H1 (cell line): Measurements from ENCODE around the gene PRR19. TPM values are rescaled to one million over a fixed set of nuclear protein-coding genes. Genes with fewer than 3 reads are reported as not detected.
A peak's percentile ranks its signal among the peaks of the same experiment; 100 is the strongest.

ENCODE experiments used
- CTCF ChIA-PET: fragments of 300-600 bp; sonication (Branson Sonifier 250); formaldehyde crosslinking; loops from one replicate; lab custom pipeline; 2021; ENCODE audit not compliant: partially characterized antibody; lab: Charles Lee
- POLR2A ChIA-PET: fragments of 300-600 bp; sonication (Branson Sonifier 250); formaldehyde crosslinking; loops from one replicate; lab custom pipeline; 2021; ENCODE audit warnings: inconsistent platforms; ENCODE audit not compliant: partially characterized antibody; lab: Charles Lee
- DNase-seq, 2 experiments: peaks; one replicate each; pipeline versions ENCODE4 v3.0.0 to v3.0.0-alpha.2; 2010 to 2022; ENCODE audit warnings: low spot score in 2 of 2, low read depth in 1 of 2, mixed read lengths in 1 of 2
- FAIRE-seq: peaks from 2 replicates; lab custom pipeline; 2011; peaks lifted over from hg19 to GRCh38; lab: Jason Lieb, UNC
- H2AFZ ChIP-seq: 2 replicates; pipeline ENCODE4 v1.8.1; 2012; ENCODE audit warnings: low read length, inconsistent platforms
- H2AK5ac ChIP-seq: 2 replicates; pipeline ENCODE4 v1.6.1; 2013; ENCODE audit warnings: low read depth, low read length
- H2BK120ac ChIP-seq: replicated peaks from 2 replicates; pipeline ENCODE3; 2013; ENCODE audit warnings: low read depth, low read length, inconsistent platforms
- H2BK12ac ChIP-seq: 2 replicates; pipeline ENCODE4 v1.6.1; 2013; ENCODE audit warnings: low read depth, low read length
- H2BK15ac ChIP-seq: 2 replicates; pipeline ENCODE4 v1.6.1; 2013; ENCODE audit warnings: low read length
- H2BK20ac ChIP-seq: 2 replicates; pipeline ENCODE4 v1.6.1; 2013; ENCODE audit warnings: low read length
- H2BK5ac ChIP-seq: 2 replicates; pipeline ENCODE4 v1.6.1; 2013; ENCODE audit warnings: low read depth, low read length
- H3K14ac ChIP-seq: 2 replicates; pipeline ENCODE4 v1.6.1; 2013; ENCODE audit warnings: inconsistent platforms; ENCODE audit not compliant: insufficient read length
- H3K18ac ChIP-seq: 2 replicates; pipeline ENCODE4 v1.6.1; 2013; ENCODE audit warnings: low read length; ENCODE audit errors: extremely low read depth
- H3K23ac ChIP-seq: 2 replicates; pipeline ENCODE4 v1.6.1; 2013; ENCODE audit warnings: inconsistent platforms; ENCODE audit not compliant: insufficient read length
- H3K23me2 ChIP-seq: 2 replicates; pipeline ENCODE4 v1.6.1; 2013; ENCODE audit warnings: low read depth, low read length
- H3K27ac ChIP-seq: 2 replicates; pipeline ENCODE4 v1.6.1; 2011; ENCODE audit warnings: low read depth, low read length, inconsistent platforms
- H3K27me3 ChIP-seq, 4 experiments: replicated peaks in 1 of 4; 1 replicate in 1 of 4; 2 replicates in 3 of 4; pipeline versions ENCODE4 v1.6.1 to v1.8.1; 2011 to 2013; ENCODE audit warnings: low read length in 3 of 4, mild to moderate bottlenecking in 3 of 4, inconsistent platforms in 2 of 4, mixed read lengths in 2 of 4, moderate library complexity in 1 of 4; ENCODE audit not compliant: control insufficient read depth in 3 of 4, insufficient read depth in 3 of 4; ENCODE audit errors: extremely low read depth in 1 of 4
- H3K36me3 ChIP-seq, 4 experiments: 2 replicates each; pipeline versions ENCODE4 v1.6.1 to v1.8.1; 2011 to 2013; ENCODE audit warnings: mild to moderate bottlenecking in 4 of 4, low read length in 3 of 4, moderate library complexity in 2 of 4, control low read depth in 1 of 4, inconsistent platforms in 1 of 4; ENCODE audit not compliant: insufficient read depth in 4 of 4, control insufficient read depth in 2 of 4
- H3K4ac ChIP-seq: replicated peaks from 2 replicates; pipeline ENCODE3; 2013; ENCODE audit warnings: low read length, low read depth, mixed read lengths, inconsistent platforms; ENCODE audit not compliant: insufficient read length
- H3K4me1 ChIP-seq, 4 experiments: replicated peaks in 1 of 4; 1 replicate in 1 of 4; 2 replicates in 3 of 4; pipeline versions ENCODE4 v1.6.1 to v1.8.1; 2011 to 2013; ENCODE audit warnings: low read length in 3 of 4, inconsistent platforms in 2 of 4, mixed read lengths in 1 of 4; ENCODE audit not compliant: insufficient read depth in 4 of 4, control insufficient read depth in 3 of 4
- H3K4me2 ChIP-seq, 2 experiments: 2 replicates each; pipeline versions ENCODE4 v1.6.1 to v1.8.1; 2011 to 2013; ENCODE audit warnings: low read depth in 2 of 2, low read length in 2 of 2, control low read depth in 1 of 2, inconsistent platforms in 1 of 2, mild to moderate bottlenecking in 1 of 2; ENCODE audit not compliant: insufficient read depth in 1 of 2
- H3K4me3 ChIP-seq, 4 experiments: fragments of 200-600, 300-600 bp in 1 of 4; sonication (generic), shearing (Covaris generic), sonication (Bioruptor Twin) in 1 of 4; 2 replicates each; pipeline versions ENCODE4 v1.5.1 to v1.8.1; 2011 to 2016; ENCODE audit warnings: low read length in 4 of 4, low read depth in 3 of 4, control low read depth in 2 of 4, inconsistent platforms in 2 of 4, mild to moderate bottlenecking in 2 of 4, mixed read lengths in 1 of 4, moderate library complexity in 1 of 4; ENCODE audit not compliant: insufficient read depth in 2 of 4; ENCODE audit errors: extremely low read depth in 1 of 4
- H3K56ac ChIP-seq: replicated peaks from 2 replicates; pipeline ENCODE3; 2013; ENCODE audit warnings: low read depth, mild to moderate bottlenecking, mixed read lengths, low read length, inconsistent platforms; ENCODE audit not compliant: insufficient read length
- H3K79me1 ChIP-seq: 2 replicates; pipeline ENCODE4 v1.6.1; 2013; ENCODE audit warnings: low read depth, low read length, control low read depth
- H3K79me2 ChIP-seq, 2 experiments: 2 replicates each; pipeline versions ENCODE4 v1.6.1 to v1.8.1; 2012 to 2013; ENCODE audit warnings: low read length in 2 of 2, mild to moderate bottlenecking in 2 of 2, inconsistent platforms in 1 of 2; ENCODE audit not compliant: insufficient read depth in 2 of 2, control insufficient read depth in 1 of 2
- H3K9ac ChIP-seq, 4 experiments: replicated peaks in 1 of 4; 1 replicate in 1 of 4; 2 replicates in 3 of 4; pipeline versions ENCODE4 v1.6.1 to v1.8.1; 2011 to 2013; ENCODE audit warnings: low read depth in 3 of 4, low read length in 3 of 4, control low read depth in 2 of 4, mild to moderate bottlenecking in 2 of 4, moderate library complexity in 2 of 4, inconsistent platforms in 1 of 4; ENCODE audit errors: extremely low read depth in 1 of 4
- H3K9me3 ChIP-seq, 2 experiments: 2 replicates each; pipeline versions ENCODE4 v1.6.1 to v1.8.1; 2012 to 2013; ENCODE audit warnings: mild to moderate bottlenecking in 2 of 2, moderate library complexity in 2 of 2, control low read depth in 1 of 2, inconsistent platforms in 1 of 2, low read depth in 1 of 2, low read length in 1 of 2, mixed read lengths in 1 of 2; ENCODE audit not compliant: insufficient read depth in 2 of 2
- H4K20me1 ChIP-seq, 2 experiments: replicated peaks in 1 of 2; 2 replicates each; pipeline versions ENCODE3 to v1.8.1; 2011 to 2013; ENCODE audit warnings: inconsistent platforms in 2 of 2, low read length in 2 of 2, mild to moderate bottlenecking in 1 of 2; ENCODE audit not compliant: insufficient read depth in 2 of 2, control insufficient read depth in 1 of 2
- H4K5ac ChIP-seq: 2 replicates; pipeline ENCODE4 v1.6.1; 2013; ENCODE audit warnings: low read length, low read depth, mixed read lengths, inconsistent platforms; ENCODE audit not compliant: insufficient read length
- H4K8ac ChIP-seq: 2 replicates; pipeline ENCODE4 v1.8.0; 2013; ENCODE audit warnings: mild to moderate bottlenecking, moderate library complexity, low read length, inconsistent platforms; ENCODE audit not compliant: insufficient read depth; ENCODE audit errors: extremely low read depth
- H4K91ac ChIP-seq: replicated peaks from 2 replicates; pipeline ENCODE3; 2013; ENCODE audit warnings: low read length, mixed read lengths, inconsistent platforms; ENCODE audit not compliant: insufficient read length
- EP300 ChIP-seq, 2 experiments: IDR thresholded peaks; 1 replicate in 1 of 2; 2 replicates in 1 of 2; pipeline ENCODE4 v1.6.1; 2011 to 2012; ENCODE audit warnings: low read depth in 2 of 2, low read length in 2 of 2, mild to moderate bottlenecking in 2 of 2, borderline replicate concordance in 1 of 2, inconsistent platforms in 1 of 2, moderate library complexity in 1 of 2
- KDM4A ChIP-seq: IDR thresholded peaks from one replicate; pipeline ENCODE4 v1.7.1; 2012; ENCODE audit warnings: low read depth, mild to moderate bottlenecking, moderate library complexity, low read length, inconsistent platforms; ENCODE audit not compliant: severe bottlenecking
- NRF1 ChIP-seq: IDR thresholded peaks from 2 replicates; pipeline ENCODE4 v1.6.1; 2011; ENCODE audit warnings: mild to moderate bottlenecking, low read depth, low read length, improper control_type of control experiment
- PHF8 ChIP-seq: fragments of 200-600 bp; sonication (generic); conservative IDR thresholded peaks from 2 replicates; pipeline ENCODE4 v1.7.1; 2012; ENCODE audit warnings: low read depth, mild to moderate bottlenecking, inconsistent platforms, low read length, moderate library complexity
- RAD21 ChIP-seq, 2 experiments: IDR thresholded peaks in 1 of 2; conservative IDR thresholded peaks in 1 of 2; 2 replicates each; pipeline ENCODE4 v1.6.1; 2011; ENCODE audit warnings: low read depth in 2 of 2, low read length in 2 of 2, improper control_type of control experiment in 1 of 2, inconsistent platforms in 1 of 2, mild to moderate bottlenecking in 1 of 2, moderate library complexity in 1 of 2
- RBBP5 ChIP-seq: IDR thresholded peaks from 2 replicates; pipeline ENCODE4 v1.7.1; 2012; ENCODE audit warnings: low read depth, mild to moderate bottlenecking, inconsistent platforms, low read length, moderate library complexity, borderline replicate concordance
- RXRA ChIP-seq: IDR thresholded peaks from 2 replicates; pipeline ENCODE4 v1.6.1; 2011; ENCODE audit warnings: low read depth, mild to moderate bottlenecking, low read length, moderate library complexity; ENCODE audit not compliant: insufficient read depth
- SAP30 ChIP-seq: fragments of 300-600 bp; sonication (generic); IDR thresholded peaks from 2 replicates; pipeline ENCODE4 v1.7.1; 2012; ENCODE audit warnings: low read length, moderate library complexity, mild to moderate bottlenecking, inconsistent platforms; ENCODE audit not compliant: insufficient read depth, insufficient replicate concordance
- SP1 ChIP-seq: IDR thresholded peaks from 2 replicates; pipeline ENCODE4 v1.6.1; 2011; ENCODE audit warnings: low read depth, low read length
- TAF1 ChIP-seq: IDR thresholded peaks from 2 replicates; pipeline ENCODE4 v1.6.1; 2011; ENCODE audit warnings: mild to moderate bottlenecking, low read depth, low read length
- WGBS, 2 experiments: shearing (Covaris generic) in 1 of 2; methylation state at CpG; one replicate each; pipeline versions ENCODE4 v1.1.6 to v1.1.7; 2013 to 2015; ENCODE audit warnings: low lambda C conversion rate in 2 of 2, mixed read lengths in 2 of 2, inconsistent platforms in 1 of 2, low coverage in 1 of 2, missing lambda C conversion rate in 1 of 2; ENCODE audit not compliant: insufficient replicate concordance in 2 of 2, insufficient coverage in 1 of 2, insufficient read length in 1 of 2; ENCODE audit errors: extremely low coverage in 1 of 2, missing lambda C conversion rate in 1 of 2; 5-methylcytosine and 5-hydroxymethylcytosine counted together
- polyA plus RNA-seq, 7 experiments: library from polyadenylated mRNA; depleted of rRNA in 3 of 7; stranded (reverse) in 5 of 7; unstranded in 2 of 7; fragments of >200 nt in 5 of 7; fragments of 200-250 nt in 2 of 7; gene quantifications; 1 replicate in 5 of 7; 2 replicates in 1 of 7; 4 replicates in 1 of 7; pipeline versions ENCODE4 v1.2.1 to v1.2.3, GENCODE V29; 2011 to 2013; ENCODE audit warnings: missing spikeins in 2 of 7, mixed read lengths in 2 of 7
- total RNA-seq: library from RNA; stranded (reverse); fragmentation: NEBNext Ultra II Directional; extraction: Animal tissue kit (Norgen Biotek cat#: 25700); gene quantifications from 2 replicates; pipeline ENCODE4 v1.2.1, GENCODE V29; 2021

PRR19 gene
- total and polyA plus RNA-seq, 2 of the 8 experiments (the other 6 are each of a cell fraction or from before 2014, with no cell fraction given): 7.2 to 7.5 TPM

GRCh38 chr19:42292042-42292960, 9.6 kb upstream of the PRR19 start:
- no peak overlapping the region for H2AK5ac ChIP-seq
- WGBS, 2 experiments: 96% methylated on average over 22 of the region's 27 CpGs; no CpG with 5 or more reads in 1 of the 2 experiments
- H3K9me3 ChIP-seq: no peaks in the 10 kb centered on the region
- no peak overlapping the region for H2BK120ac ChIP-seq
- H4K8ac ChIP-seq: no peak overlapping the region; the same call in none of the 2 replicates
- DNase-seq: no peak
- H3K4me1 ChIP-seq: peaks cover 0 to 2% (median under 1%) of the 10 kb centered on the region in 4 experiments; a peak in 5 of 7 replicates
- no peak overlapping the region for H3K4me2 ChIP-seq
- POLR2A ChIA-PET: interaction anchor here (1.0 to 2.9 kb wide), 2 partner anchors 46 to 48 kb away, joined by 4 to 9 read pairs; no protein-coding TSS in a partner anchor
- H4K5ac ChIP-seq: no peak overlapping the region
- no peaks in the 10 kb centered on the region for H3K23me2 ChIP-seq
- no peak overlapping the region for H3K18ac ChIP-seq
- FAIRE-seq: no peak
- H3K27ac ChIP-seq: no peak overlapping the region
- no peaks in the 10 kb centered on the region for H3K27me3 ChIP-seq
- H4K91ac ChIP-seq: no peak overlapping the region
- H2AFZ ChIP-seq: no peak overlapping the region
- H3K56ac ChIP-seq: no peak overlapping the region
- H3K9ac ChIP-seq: no peak overlapping the region; a peak in 1 of 7 replicates
- H3K23ac ChIP-seq: no peak overlapping the region
- no peak overlapping the region for H2BK20ac ChIP-seq
- CTCF ChIA-PET: interaction anchor here (1.0 to 10.6 kb wide), 7 partner anchors 10 to 184 kb away, joined by 3 to 155 read pairs (median 4); partner anchors contain the start of genes GSK3A, PAFAH1B3 and PRR19
- peaks cover 0 to 14% of the 10 kb centered on the region in 2 experiments for H4K20me1 ChIP-seq
- no peaks in the 10 kb centered on the region for H3K79me2 ChIP-seq
- H3K4me3 ChIP-seq: no peak overlapping the region
- no peak overlapping the region for H3K14ac ChIP-seq
- H3K4ac ChIP-seq: no peak overlapping the region
- H2BK15ac ChIP-seq: no peak overlapping the region
- H2BK5ac ChIP-seq: no peak overlapping the region
- peak overlapping the region; percentile 5; the same call in 1 of the 2 replicates for H2BK12ac ChIP-seq
- peaks cover 13 to 67% (median 52%) of the 10 kb centered on the region in 4 experiments; a peak in 7 of 8 replicates for H3K36me3 ChIP-seq
- H3K79me1 ChIP-seq: peaks cover 7% of the 10 kb centered on the region
- TF ChIP-seq RAD21 (IDR thresholded peaks at IDR 0.05 in 1 of 2, conservative IDR thresholded peaks at IDR 0.05 in 1 of 2; ENCODE audit: low read depth in 2 of 2, low read length in 2 of 2) (no peak), SP1 (no peak), EP300 (IDR thresholded peaks at IDR 0.05; ENCODE audit: borderline replicate concordance in 1 of 2, low read depth in 2 of 2, low read length in 2 of 2) (no peak), KDM4A (no peak), PHF8 (no peak), NRF1 (no peak), SAP30 (no peak), TAF1 (no peak), RBBP5 (no peak), RXRA (no peak)
